Neural progenitor cell (in vitro differentiated cells): ENCODE measurements around the gene CACNB1.

ENCODE experiments used
- EZH2 ChIP-seq: fragments of 200-600 bp; sonication (generic); IDR thresholded peaks from 2 replicates; pipeline ENCODE4 v1.6.1; 2017; ENCODE audit warnings: antibody characterized with exemption, mild to moderate bottlenecking, moderate library complexity
- TF ChIP-seq, protein P1 (sequence below): fragments of 200-600 bp; sonication (generic); IDR thresholded peaks from 2 replicates; pipeline ENCODE4 v1.5.1; 2017; ENCODE audit warnings: antibody characterized with exemption, mild to moderate bottlenecking

- TF ChIP-seq EZH2: no peak
- TF ChIP-seq, protein P1, sequence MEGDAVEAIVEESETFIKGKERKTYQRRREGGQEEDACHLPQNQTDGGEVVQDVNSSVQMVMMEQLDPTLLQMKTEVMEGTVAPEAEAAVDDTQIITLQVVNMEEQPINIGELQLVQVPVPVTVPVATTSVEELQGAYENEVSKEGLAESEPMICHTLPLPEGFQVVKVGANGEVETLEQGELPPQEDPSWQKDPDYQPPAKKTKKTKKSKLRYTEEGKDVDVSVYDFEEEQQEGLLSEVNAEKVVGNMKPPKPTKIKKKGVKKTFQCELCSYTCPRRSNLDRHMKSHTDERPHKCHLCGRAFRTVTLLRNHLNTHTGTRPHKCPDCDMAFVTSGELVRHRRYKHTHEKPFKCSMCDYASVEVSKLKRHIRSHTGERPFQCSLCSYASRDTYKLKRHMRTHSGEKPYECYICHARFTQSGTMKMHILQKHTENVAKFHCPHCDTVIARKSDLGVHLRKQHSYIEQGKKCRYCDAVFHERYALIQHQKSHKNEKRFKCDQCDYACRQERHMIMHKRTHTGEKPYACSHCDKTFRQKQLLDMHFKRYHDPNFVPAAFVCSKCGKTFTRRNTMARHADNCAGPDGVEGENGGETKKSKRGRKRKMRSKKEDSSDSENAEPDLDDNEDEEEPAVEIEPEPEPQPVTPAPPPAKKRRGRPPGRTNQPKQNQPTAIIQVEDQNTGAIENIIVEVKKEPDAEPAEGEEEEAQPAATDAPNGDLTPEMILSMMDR: no peak
These were observed 45.7 kb upstream of the CACNB1 start for GRCh38 chr17:39243155-39243554.
